Stimulated activated effector memory CD8-positive, alpha-beta T cell treated with anti-CD3 and anti-CD28 coated beads, Interleukin-12 subunit alpha, Interleukin-12 subunit beta, amount 100 ng/mL, for 72 hours (primary cell): ENCODE data around the gene DNAJB12.
"Not testable (repeated sequence)": the region's sequence is repeated elsewhere in the genome, so short reads cannot be mapped to it uniquely, and the experiment has no call there.

Source experiments
- ATAC-seq: fragments of 150-1000 bp; cut with Tn5 transposase; 2 replicates; pipeline ENCODE4 v1.10.0; 2021
- DNase-seq, 2 donors: peaks; one replicate each; pipeline ENCODE4 v3.0.0; 2021 to 2022; ENCODE audit warnings: low spot score in 2 of 2
- H3K27ac Mint-ChIP-seq: one replicate; pipeline ENCODE4 v1.8.0; 2022; ENCODE audit warnings: mild to moderate bottlenecking, mixed read lengths
- H3K36me3 Mint-ChIP-seq: one replicate; pipeline ENCODE4 v1.8.0; 2022; ENCODE audit warnings: mild to moderate bottlenecking, mixed read lengths
- H3K4me1 Mint-ChIP-seq: one replicate; pipeline ENCODE4 v1.8.0; 2022; ENCODE audit warnings: mixed read lengths
- H3K4me3 Mint-ChIP-seq: one replicate; pipeline ENCODE4 v1.8.0; 2022; ENCODE audit warnings: mild to moderate bottlenecking, mixed read lengths
- H3K9me3 Mint-ChIP-seq: one replicate; pipeline ENCODE4 v1.8.0; 2022; ENCODE audit warnings: mixed read lengths

The DNAJB12 gene

GRCh38 chr10:72354356-72355213, at the start of gene DNAJB12:
DNAJB12 (minus strand) TSS chr10:72354919; CDS start chr10:72354897, 22 bp downstream.
- H3K36me3 Mint-ChIP-seq, result peaks cover 30% of the 10 kb centered on the region

GRCh38 chr10:72395581-72395980, 40.9 kb upstream of the DNAJB12 start:
- H3K9me3 Mint-ChIP-seq, H3K4me3 Mint-ChIP-seq, H3K4me1 Mint-ChIP-seq, ATAC-seq, H3K27ac Mint-ChIP-seq, DNase-seq, H3K36me3 Mint-ChIP-seq: not testable (repeated sequence)

More at GRCh38 chr10:72354356-72355213, at the start of gene DNAJB12:
- no peaks in the 10 kb centered on the region for H3K9me3 Mint-ChIP-seq
- ATAC-seq (peak; percentile 91), DNase-seq (peak; percentile 87 to 95)
- H3K27ac Mint-ChIP-seq, result peak within 1 kb of the TSS; percentile 95
- peaks cover 46% of the 10 kb centered on the region for H3K4me1 Mint-ChIP-seq
- peak within 1 kb of the TSS; percentile 91 for H3K4me3 Mint-ChIP-seq

- DNase-seq, result no peak
- Mint-ChIP-seq H3K4me3 (no peak overlapping the region), H3K4me1 (no peaks in the 10 kb centered on the region), H3K27ac (no peak overlapping the region), H3K36me3 (no peaks in the 10 kb centered on the region), H3K9me3 (no peaks in the 10 kb centered on the region)
- ATAC-seq, result no peak
These were observed 37.9 kb upstream of the DNAJB12 start for GRCh38 chr10:72392571-72392970.

GRCh38 chr10:72390764-72391163, 36.0 kb upstream of the DNAJB12 start:
- DNase-seq (no peak), ATAC-seq (no peak)
- Mint-ChIP-seq H3K4me1 (no peaks in the 10 kb centered on the region), H3K9me3 (no peaks in the 10 kb centered on the region), H3K27ac (no peak overlapping the region), H3K36me3 (no peaks in the 10 kb centered on the region), H3K4me3 (no peak overlapping the region)

- no peak for ATAC-seq
- H3K4me1 Mint-ChIP-seq, result no peaks in the 10 kb centered on the region
These were observed 35.0 kb upstream of the DNAJB12 start for GRCh38 chr10:72389716-72390115.

GRCh38 chr10:72389014-72389413, 34.3 kb upstream of the DNAJB12 start:
- peak overlapping the region; percentile 11 for H3K27ac Mint-ChIP-seq
- ATAC-seq, result no peak
- H3K36me3 Mint-ChIP-seq, result no peaks in the 10 kb centered on the region
- H3K4me3 Mint-ChIP-seq, result no peak overlapping the region
- no peak for DNase-seq
- no peaks in the 10 kb centered on the region for H3K4me1 Mint-ChIP-seq
- H3K9me3 Mint-ChIP-seq, result no peaks in the 10 kb centered on the region

More at GRCh38 chr10:72389716-72390115, 35.0 kb upstream of the DNAJB12 start:
- H3K27ac Mint-ChIP-seq, result no peak overlapping the region
- no peaks in the 10 kb centered on the region for H3K9me3 Mint-ChIP-seq
- H3K4me3 Mint-ChIP-seq, result no peak overlapping the region
- no peak for DNase-seq
- H3K36me3 Mint-ChIP-seq, result no peaks in the 10 kb centered on the region

- Mint-ChIP-seq H3K4me1 (no peaks in the 10 kb centered on the region), H3K9me3 (no peaks in the 10 kb centered on the region), H3K27ac (no peak overlapping the region), H3K36me3 (no peaks in the 10 kb centered on the region), H3K4me3 (no peak overlapping the region)
- ATAC-seq, result no peak
- DNase-seq, result no peak
These were observed 33.3 kb upstream of the DNAJB12 start for GRCh38 chr10:72388062-72388461.

GRCh38 chr10:72386916-72387586, 32.3 kb upstream of the DNAJB12 start:
- Mint-ChIP-seq H3K9me3 (no peaks in the 10 kb centered on the region), H3K27ac (no peak overlapping the region), H3K4me1 (no peaks in the 10 kb centered on the region), H3K4me3 (no peak overlapping the region), H3K36me3 (no peaks in the 10 kb centered on the region)
- ATAC-seq (no peak), DNase-seq (no peak)

- H3K4me3 Mint-ChIP-seq, result no peak overlapping the region
- H3K9me3 Mint-ChIP-seq, result no peaks in the 10 kb centered on the region
- no peaks in the 10 kb centered on the region for H3K4me1 Mint-ChIP-seq
- H3K27ac Mint-ChIP-seq, result no peak overlapping the region
- no peak for ATAC-seq
- no peaks in the 10 kb centered on the region for H3K36me3 Mint-ChIP-seq
- no peak for DNase-seq
These were observed 31.0 kb upstream of the DNAJB12 start for GRCh38 chr10:72385724-72386123.

GRCh38 chr10:72384982-72385381, 30.3 kb upstream of the DNAJB12 start:
- not testable (repeated sequence) for ATAC-seq, H3K27ac Mint-ChIP-seq, H3K36me3 Mint-ChIP-seq, H3K4me1 Mint-ChIP-seq, DNase-seq, H3K9me3 Mint-ChIP-seq, H3K4me3 Mint-ChIP-seq

- Mint-ChIP-seq H3K27ac (no peak overlapping the region), H3K4me3 (no peak overlapping the region), H3K4me1 (peaks cover 14% of the 10 kb centered on the region), H3K36me3 (no peaks in the 10 kb centered on the region), H3K9me3 (no peaks in the 10 kb centered on the region)
- DNase-seq, result no peak
- ATAC-seq, result no peak
These were observed 25.1 kb upstream of the DNAJB12 start for GRCh38 chr10:72379776-72380175.

- Mint-ChIP-seq H3K9me3 (no peaks in the 10 kb centered on the region), H3K36me3 (no peaks in the 10 kb centered on the region), H3K4me1 (peaks cover 14% of the 10 kb centered on the region), H3K4me3 (no peak overlapping the region), H3K27ac (no peak overlapping the region)
- ATAC-seq (peak; percentile 85), DNase-seq (no peak)
These were observed 24.3 kb upstream of the DNAJB12 start for GRCh38 chr10:72379062-72379461.

- DNase-seq (no peak), ATAC-seq (no peak)
- Mint-ChIP-seq H3K27ac (no peak overlapping the region), H3K4me1 (peaks cover 16% of the 10 kb centered on the region), H3K4me3 (no peak overlapping the region), H3K9me3 (no peaks in the 10 kb centered on the region), H3K36me3 (peaks cover under 1% of the 10 kb centered on the region)
These were observed 20.9 kb upstream of the DNAJB12 start for GRCh38 chr10:72375585-72375984.

- H3K36me3 Mint-ChIP-seq, result peaks cover 5% of the 10 kb centered on the region
- DNase-seq (no peak), ATAC-seq (no peak)
- no peak overlapping the region for H3K27ac Mint-ChIP-seq
- no peaks in the 10 kb centered on the region for H3K9me3 Mint-ChIP-seq
- H3K4me3 Mint-ChIP-seq, result no peak overlapping the region
- peaks cover 20% of the 10 kb centered on the region for H3K4me1 Mint-ChIP-seq
These were observed 20.5 kb upstream of the DNAJB12 start for GRCh38 chr10:72375173-72375572.

GRCh38 chr10:72370201-72370722, 15.5 kb upstream of the DNAJB12 start:
- peaks cover 11% of the 10 kb centered on the region for H3K36me3 Mint-ChIP-seq
- H3K27ac Mint-ChIP-seq, result peak overlapping the region; percentile 42
- peak; percentile 98 for ATAC-seq
- peak overlapping the region; percentile 14 for H3K4me3 Mint-ChIP-seq
- peak; percentile 18 to 73 for DNase-seq
- H3K4me1 Mint-ChIP-seq, result peaks cover 30% of the 10 kb centered on the region
- H3K9me3 Mint-ChIP-seq, result no peaks in the 10 kb centered on the region
